Amniotic epithelial cell (primary cell): Measurements from ENCODE around the gene ZBTB7B.
A peak's percentile ranks its signal among the peaks of the same experiment; 100 is the strongest.

Source experiments
- DNase-seq: peaks from one replicate; pipeline ENCODE4 v3.0.0-alpha.2; 2010; ENCODE audit warnings: low read depth

ZBTB7B gene

GRCh38 chr1:155038602-155039307 is 36.2 kb downstream of the ZBTB7B start:
- DNase-seq, result peak; percentile 84

GRCh38 chr1:155039308-155039669 is 36.7 kb downstream of the ZBTB7B start:
- no peak for DNase-seq

GRCh38 chr1:155040358-155041093 is 37.9 kb downstream of the ZBTB7B start:
- no peak for DNase-seq

GRCh38 chr1:155042789-155043188 is 40.2 kb downstream of the ZBTB7B start:
- no peak for DNase-seq

- no peak for DNase-seq
Observed at GRCh38 chr1:155043301-155043702, 40.7 kb downstream of the ZBTB7B start.

- DNase-seq, result no peak
Observed at GRCh38 chr1:155043793-155044192, 41.2 kb downstream of the ZBTB7B start.

GRCh38 chr1:155044365-155044764 is 41.8 kb downstream of the ZBTB7B start:
- no peak for DNase-seq

GRCh38 chr1:155044812-155045657 is 42.4 kb downstream of the ZBTB7B start:
- DNase-seq, result peak; percentile 80

GRCh38 chr1:155048449-155049334 is 46.1 kb downstream of the ZBTB7B start:
- DNase-seq, result no peak

GRCh38 chr1:155049651-155050559 is 47.3 kb downstream of the ZBTB7B start:
- DNase-seq, result peak; percentile 29

GRCh38 chr1:155050560-155051341 is 48.1 kb downstream of the ZBTB7B start, which contains the start of gene ADAM15:
TSS of gene ADAM15 (plus strand) at chr1:155051316. CDS start at chr1:155051387, 71 bp downstream.
- DNase-seq, result peak; percentile 46

GRCh38 chr1:155051342-155051776 is 48.8 kb downstream of the ZBTB7B start:
- no peak for DNase-seq

GRCh38 chr1:155051777-155052398 is 49.3 kb downstream of the ZBTB7B start:
- no peak for DNase-seq

- no peak for DNase-seq
Observed at GRCh38 chr1:155052439-155053395, 50.1 kb downstream of the ZBTB7B start.

GRCh38 chr1:155053531-155054105 is 51.0 kb downstream of the ZBTB7B start:
- no peak for DNase-seq

GRCh38 chr1:155057104-155057503 is 54.5 kb downstream of the ZBTB7B start:
- no peak for DNase-seq

GRCh38 chr1:155057788-155058211 is 55.2 kb downstream of the ZBTB7B start:
- no peak for DNase-seq

GRCh38 chr1:155060736-155061135 is 58.1 kb downstream of the ZBTB7B start:
- DNase-seq, result no peak
